ENCODE measurements around the gene TEX11. TPM values are rescaled to one million over a fixed set of nuclear protein-coding genes. Genes with fewer than 3 reads are reported as not detected.

TEX11 gene
- 0.09 TPM in 1 of 2 replicates, not detected in the other for total RNA-seq

GRCh38 chrX:70908541-70908940 lies at the start of gene TEX11:
TSS of gene TEX11 (minus strand) at chrX:70908711. CDS start at chrX:70907789, 922 bp downstream.

Other genes starting within 250 kb of the TEX11 start
- gene SLC7A3, start 22.4 kb upstream of the TEX11 start, total RNA-seq = not detected in 2 replicates
- 57.5 and 62.0 TPM in 2 replicates for gene SNX12, start 159.6 kb upstream of the TEX11 start, total RNA-seq
- 4.6 and 6.7 TPM in 2 replicates for gene FOXO4, start 187.1 kb upstream of the TEX11 start, total RNA-seq
- gene CXorf65, start 198.0 kb upstream of the TEX11 start, total RNA-seq = not detected in 2 replicates
- not detected in 2 replicates for gene IL2RG, start 202.9 kb upstream of the TEX11 start, total RNA-seq
- 23.2 and 23.9 TPM in 2 replicates for gene MED12, start 209.9 kb upstream of the TEX11 start, total RNA-seq
- under 0.01 and 0.18 TPM in 2 replicates for gene NLGN3, start 236.1 kb upstream of the TEX11 start, total RNA-seq